SIG-M5 treated with dmso at 0.1 percent for 504 hours (cell line): Measurements from ENCODE around the gene OTUB1.
"Not testable (repeated sequence)": the region's sequence is repeated elsewhere in the genome, so short reads cannot be mapped to it uniquely, and the experiment has no call there.

Experiments used
- DNase-seq: peaks from one replicate; lab custom pipeline; 2025; ENCODE audit not compliant: unreplicated experiment; lab: John Stamatoyannopoulos, UW

The OTUB1 gene

GRCh38 chr11:63986156-63986931 lies at the start of gene OTUB1:
Gene OTUB1, plus strand, starts transcription at chr11:63986438. Its CDS starts 19 bp downstream, at chr11:63986457.
- DNase-seq, result peak; percentile 86

GRCh38 chr11:63937713-63938478 lies 48.3 kb upstream of the OTUB1 start:
- DNase-seq, result no peak

GRCh38 chr11:63938479-63939396 lies 47.5 kb upstream of the OTUB1 start, which contains the start of gene NAA40:
Gene NAA40, plus strand, starts transcription at chr11:63939002. Its CDS starts 95 bp downstream, at chr11:63939097.
- DNase-seq, result peak; percentile 90

- peak; percentile 11 for DNase-seq
Observed at GRCh38 chr11:63939397-63939891, 46.8 kb upstream of the OTUB1 start.

- peak; percentile 78 for DNase-seq
Observed at GRCh38 chr11:63940786-63941185, 45.5 kb upstream of the OTUB1 start.

GRCh38 chr11:63941901-63942300 lies 44.3 kb upstream of the OTUB1 start:
- no peak for DNase-seq

- no peak for DNase-seq
Observed at GRCh38 chr11:63942803-63943202, 43.4 kb upstream of the OTUB1 start.

GRCh38 chr11:63944987-63945386 lies 41.3 kb upstream of the OTUB1 start:
- DNase-seq, result no peak

- peak; percentile 61 for DNase-seq
Observed at GRCh38 chr11:63945477-63946163, 40.6 kb upstream of the OTUB1 start.

- no peak for DNase-seq
Observed at GRCh38 chr11:63951779-63952536, 34.3 kb upstream of the OTUB1 start.

- no peak for DNase-seq
Observed at GRCh38 chr11:63952570-63952969, 33.7 kb upstream of the OTUB1 start.

- DNase-seq, result no peak
Observed at GRCh38 chr11:63958008-63958407, 28.2 kb upstream of the OTUB1 start.

GRCh38 chr11:63961608-63962412 lies 24.4 kb upstream of the OTUB1 start:
- DNase-seq, result peak; percentile 40

GRCh38 chr11:63963895-63964294 lies 22.3 kb upstream of the OTUB1 start:
- not testable (repeated sequence) for DNase-seq

GRCh38 chr11:63966444-63966843 lies 19.8 kb upstream of the OTUB1 start:
- DNase-seq, result no peak

- DNase-seq, result no peak
Observed at GRCh38 chr11:63969461-63969860, 16.8 kb upstream of the OTUB1 start.

- DNase-seq, result no peak
Observed at GRCh38 chr11:63970902-63971301, 15.3 kb upstream of the OTUB1 start.

- DNase-seq, result not testable (repeated sequence)
Observed at GRCh38 chr11:63973912-63974258, 12.4 kb upstream of the OTUB1 start.
